DND-41 (cell line): ENCODE results near the gene DNAH3.
A peak's percentile ranks its signal among the peaks of the same experiment; 100 is the strongest.

Source experiments
- ATAC-seq: fragments of 200-7000 bp; cut with Tn5 transposase; 3 replicates; pipeline ENCODE4 v1.9.1; 2021; ENCODE audit warnings: low read depth; ENCODE audit not compliant: insufficient read depth
- DNase-seq: peaks from one replicate; pipeline ENCODE4 v3.0.0-alpha.2; 2020
- H2AFZ ChIP-seq: 2 replicates; pipeline ENCODE4 v1.6.0; 2012; ENCODE audit warnings: low read depth, low read length
- H3K27ac ChIP-seq: 2 replicates; pipeline ENCODE4 v1.5.1; 2012; ENCODE audit warnings: low read length, inconsistent platforms
- H3K27me3 ChIP-seq: fragments of 200-600 bp; sonication (generic); 2 replicates; pipeline ENCODE4 v1.6.0; 2012; ENCODE audit warnings: low read length, mild to moderate bottlenecking, inconsistent platforms; ENCODE audit not compliant: insufficient read depth, poor library complexity
- H3K36me3 ChIP-seq: 2 replicates; pipeline ENCODE4 v1.5.1; 2012; ENCODE audit warnings: low read length, inconsistent platforms; ENCODE audit not compliant: insufficient read depth
- H3K4me1 ChIP-seq: 2 replicates; pipeline ENCODE4 v1.5.1; 2012; ENCODE audit warnings: mild to moderate bottlenecking, low read length; ENCODE audit not compliant: insufficient read depth
- H3K4me2 ChIP-seq: 2 replicates; pipeline ENCODE4 v1.6.0; 2012; ENCODE audit warnings: mild to moderate bottlenecking, moderate library complexity, low read length, inconsistent platforms; ENCODE audit not compliant: insufficient read depth
- H3K4me3 ChIP-seq, 2 experiments: fragments of 200-600 bp in 1 of 2; shearing (Covaris generic) in 1 of 2; 2 replicates each; pipeline ENCODE4 v1.5.1; 2012 to 2016; ENCODE audit warnings: inconsistent platforms in 2 of 2, low read length in 2 of 2, mild to moderate bottlenecking in 2 of 2, low read depth in 1 of 2, moderate library complexity in 1 of 2
- H3K79me2 ChIP-seq: 2 replicates; pipeline ENCODE4 v1.6.0; 2012; ENCODE audit warnings: low read length, inconsistent platforms; ENCODE audit not compliant: insufficient read depth
- H3K9ac ChIP-seq: 2 replicates; pipeline ENCODE4 v1.6.0; 2012; ENCODE audit warnings: low read depth, mild to moderate bottlenecking, inconsistent platforms, low read length, moderate library complexity
- H3K9me3 ChIP-seq: 2 replicates; pipeline ENCODE4 v1.5.1; 2012; ENCODE audit warnings: low read length, moderate library complexity, mild to moderate bottlenecking, inconsistent platforms; ENCODE audit not compliant: insufficient read depth, severe bottlenecking
- H4K20me1 ChIP-seq: 2 replicates; pipeline ENCODE4 v1.6.0; 2012; ENCODE audit warnings: low read length; ENCODE audit not compliant: insufficient read depth
- CTCF ChIP-seq: IDR thresholded peaks from 2 replicates; pipeline ENCODE4 v1.5.1; 2012; ENCODE audit warnings: borderline replicate concordance, low read length, moderate library complexity, mild to moderate bottlenecking; ENCODE audit not compliant: poor library complexity, severe bottlenecking; ENCODE audit errors: extremely low read depth
- EZH2 ChIP-seq: IDR thresholded peaks from 3 replicates; pipeline ENCODE4 v1.6.1; 2012; ENCODE audit warnings: borderline replicate concordance, low read depth, mild to moderate bottlenecking, moderate library complexity, low read length, inconsistent platforms; ENCODE audit not compliant: severe bottlenecking

The DNAH3 gene

GRCh38 chr16:21150375-21151001 lies at the start of gene DNAH3:
Gene DNAH3 (minus strand): TSS chr16:21150846. CDS start chr16:21150319, 527 bp downstream.
- DNase-seq: no peak
- H3K27me3 ChIP-seq: peaks cover 6% of the 10 kb centered on the region
- H3K36me3 ChIP-seq: no peaks in the 10 kb centered on the region
- no peak within 1 kb of the TSS for H3K4me2 ChIP-seq
- no peaks in the 10 kb centered on the region for H3K79me2 ChIP-seq
- no peaks in the 10 kb centered on the region for H3K9me3 ChIP-seq
- no peak within 1 kb of the TSS for H2AFZ ChIP-seq
- no peak within 1 kb of the TSS for H3K27ac ChIP-seq
- H3K9ac ChIP-seq: no peak within 1 kb of the TSS
- no peaks in the 10 kb centered on the region for H4K20me1 ChIP-seq
- peak; percentile 52; the same call in 1 of the 3 replicates for ATAC-seq
- TF ChIP-seq EZH2 (no peak), CTCF (no peak)
- no peak within 1 kb of the TSS for H3K4me3 ChIP-seq
- H3K4me1 ChIP-seq: no peaks in the 10 kb centered on the region

- Histone ChIP-seq H3K9ac (no peak overlapping the region), H3K36me3 (no peaks in the 10 kb centered on the region), H2AFZ (no peak overlapping the region), H3K4me3 (no peak overlapping the region), H3K4me1 (no peaks in the 10 kb centered on the region), H3K27ac (no peak overlapping the region), H3K79me2 (no peaks in the 10 kb centered on the region), H3K27me3 (peaks cover 9% of the 10 kb centered on the region), H4K20me1 (no peaks in the 10 kb centered on the region), H3K9me3 (no peaks in the 10 kb centered on the region), H3K4me2 (no peak overlapping the region)
- no peak for ATAC-seq
- DNase-seq: no peak
- TF ChIP-seq EZH2 (no peak), CTCF (no peak)
Observed at GRCh38 chr16:21199607-21200218, 49.1 kb upstream of the DNAH3 start.

GRCh38 chr16:21197621-21198020 lies 47.0 kb upstream of the DNAH3 start:
- no peaks in the 10 kb centered on the region for H3K36me3 ChIP-seq
- H3K79me2 ChIP-seq: no peaks in the 10 kb centered on the region
- no peak overlapping the region for H3K9ac ChIP-seq
- H2AFZ ChIP-seq: no peak overlapping the region
- H3K4me1 ChIP-seq: no peaks in the 10 kb centered on the region
- H3K4me2 ChIP-seq: no peak overlapping the region
- H3K9me3 ChIP-seq: no peaks in the 10 kb centered on the region
- DNase-seq (no peak), ATAC-seq (no peak)
- H3K27me3 ChIP-seq: peaks cover 9% of the 10 kb centered on the region
- H3K27ac ChIP-seq: no peak overlapping the region
- no peaks in the 10 kb centered on the region for H4K20me1 ChIP-seq
- TF ChIP-seq EZH2 (no peak), CTCF (no peak)
- no peak overlapping the region for H3K4me3 ChIP-seq
